Heart left ventricle (tissue), 13 donors: Measurements from ENCODE around the gene VSIG10L2.

Experiments used
- POLR2A ChIP-seq, 2 donors: fragments of 450-650 bp; IDR thresholded peaks; one replicate each; pipeline ENCODE4 v1.6.1; 2017; ENCODE audit warnings: antibody characterized with exemption in 2 of 2, mild to moderate bottlenecking in 2 of 2, moderate library complexity in 2 of 2
- TF ChIP-seq, protein P1 (sequence below), 12 donors: fragments of 200-600 bp; sonication (generic) in 4 of 12; IDR thresholded peaks; one replicate each; pipeline versions ENCODE4 v1.5.0 to v1.8.0; 2018 to 2022; ENCODE audit warnings: antibody characterized with exemption in 12 of 12, mild to moderate bottlenecking in 5 of 12
- donor health status: ischemic (EF 13 %, LVEDD 7.1; RV severe dilation, severe dysfunction).
- donor health status: DM: no; HTN: yes; CAD: no.
- donor health status: DM: no; HTN: no; CAD: no.
- donor health status: ischemic (EF 25% LVEDD 6.9; RV normal size, moderate dysfunction).
- donor health status: ischemic (EF 25% LVEDD 5.7; RV mildly dilated, moderate dysfunction).
- donor health status: ischemic (EF 35%, LVEDD 5.7; RV mildly dilated, moderate dysfunction).
- donor health status: nonischemic (EF 11% LVEDD 7.7; RV severe dilation, severe dysfunction).
- donor health status: DM: yes; HTN: yes; CAD: no.
- donor health status: PGD.
- donor health status: ischemic (EF 29% LVEDD 5.4; RV normal size, mild dysfunction).
- donor health status: nonischemic (EF 23%, LVEDD 6.1; RV moderate dilation, normal function).

DNA sequence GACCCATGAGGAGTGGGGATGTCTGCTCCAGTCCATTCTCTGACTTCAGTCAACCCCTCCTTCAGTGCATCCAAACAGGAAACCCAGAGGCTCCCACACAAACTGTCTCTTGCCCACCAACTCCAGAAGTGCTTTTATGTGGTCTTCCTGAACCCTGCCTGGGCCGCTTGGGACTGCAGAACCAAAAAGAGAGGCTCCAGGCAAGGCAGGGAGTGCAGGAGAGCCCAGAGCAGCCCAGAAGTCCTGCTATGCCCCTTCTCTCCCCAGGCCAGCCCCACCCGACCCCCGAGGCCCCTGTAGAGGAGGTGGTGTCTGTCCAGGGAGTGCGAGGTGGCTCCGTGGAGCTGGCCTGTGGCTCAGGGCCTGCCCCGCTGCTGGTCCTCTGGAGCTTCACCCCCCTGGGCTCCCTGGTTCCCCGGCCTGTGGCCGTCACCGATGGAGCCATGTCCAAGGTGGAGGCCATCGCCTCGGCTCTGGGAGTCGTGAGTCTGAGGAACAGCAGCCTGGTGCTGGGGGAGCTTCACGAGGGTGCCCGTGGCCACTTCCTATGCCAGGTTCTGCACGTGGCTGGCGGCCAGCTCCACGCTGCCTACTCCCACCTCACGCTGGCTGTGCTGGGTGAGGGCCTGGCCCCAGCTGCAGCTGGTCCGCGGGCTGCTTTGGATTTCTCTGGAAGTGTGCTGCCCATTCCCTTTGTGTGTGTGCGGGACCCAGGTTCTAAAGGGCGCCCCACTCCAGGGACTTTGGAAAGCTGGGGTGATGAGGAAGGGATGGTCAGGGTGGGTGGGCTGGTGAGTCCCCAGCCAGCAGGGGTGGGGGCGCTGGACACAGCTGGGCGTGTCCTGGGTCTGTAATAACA lies 1.8 kb downstream of the VSIG10L2 start:
- TF ChIP-seq POLR2A (IDR thresholded peaks at IDR 0.05) = no peak
- TF ChIP-seq, protein P1, sequence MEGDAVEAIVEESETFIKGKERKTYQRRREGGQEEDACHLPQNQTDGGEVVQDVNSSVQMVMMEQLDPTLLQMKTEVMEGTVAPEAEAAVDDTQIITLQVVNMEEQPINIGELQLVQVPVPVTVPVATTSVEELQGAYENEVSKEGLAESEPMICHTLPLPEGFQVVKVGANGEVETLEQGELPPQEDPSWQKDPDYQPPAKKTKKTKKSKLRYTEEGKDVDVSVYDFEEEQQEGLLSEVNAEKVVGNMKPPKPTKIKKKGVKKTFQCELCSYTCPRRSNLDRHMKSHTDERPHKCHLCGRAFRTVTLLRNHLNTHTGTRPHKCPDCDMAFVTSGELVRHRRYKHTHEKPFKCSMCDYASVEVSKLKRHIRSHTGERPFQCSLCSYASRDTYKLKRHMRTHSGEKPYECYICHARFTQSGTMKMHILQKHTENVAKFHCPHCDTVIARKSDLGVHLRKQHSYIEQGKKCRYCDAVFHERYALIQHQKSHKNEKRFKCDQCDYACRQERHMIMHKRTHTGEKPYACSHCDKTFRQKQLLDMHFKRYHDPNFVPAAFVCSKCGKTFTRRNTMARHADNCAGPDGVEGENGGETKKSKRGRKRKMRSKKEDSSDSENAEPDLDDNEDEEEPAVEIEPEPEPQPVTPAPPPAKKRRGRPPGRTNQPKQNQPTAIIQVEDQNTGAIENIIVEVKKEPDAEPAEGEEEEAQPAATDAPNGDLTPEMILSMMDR (IDR thresholded peaks at IDR 0.05) = no peak
